Head of caudate nucleus (tissue), 42 donors: ENCODE measurements around the gene CDK15.
"Not testable (repeated sequence)": the region's sequence is repeated elsewhere in the genome, so short reads cannot be mapped to it uniquely, and the experiment has no call there.

Source experiments
- DNase-seq, 42 donors: peaks; one replicate each; pipeline versions ENCODE4 v3.0.0 to v3.0.0-alpha.2; 2020 to 2021; ENCODE audit warnings: mixed read lengths in 7 of 42
- intact Hi-C: fragments of 100-400 bp; cut with DNase I; formaldehyde crosslinking; loops from one replicate; pipeline ENCODE4 v1.15.0; 2022

CDK15 gene

DNA sequence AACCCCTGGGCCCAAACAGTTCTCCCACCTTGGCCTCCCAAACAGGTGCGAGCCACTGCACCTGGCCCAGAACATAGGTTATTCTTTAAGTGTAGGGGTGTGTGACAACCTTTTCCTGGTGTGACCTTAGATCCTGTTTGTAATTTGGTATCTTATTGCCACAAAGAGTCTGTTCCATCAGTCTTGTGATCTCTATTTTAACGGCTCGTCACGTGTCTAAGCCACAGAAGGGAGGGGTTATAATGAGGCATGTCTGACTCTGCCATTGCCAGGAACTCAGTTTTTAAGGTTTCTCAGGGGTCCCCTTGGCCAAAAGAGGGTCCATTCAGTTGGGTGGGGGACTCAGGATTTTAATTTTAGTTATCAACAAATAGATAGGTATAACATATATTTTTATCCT lies 21.2 kb upstream of the CDK15 start:
- intact Hi-C loops = loop anchor here (10.0 kb wide), 1 partner anchor 140 kb away; the partner anchor contains the start of gene TMEM237
- DNase-seq = no peak

- intact Hi-C loops = loop anchor here (10.0 kb wide), 1 partner anchor 142 kb away; the partner anchor contains the start of gene TMEM237
- no peak for DNase-seq
Observed at GRCh38 chr2:201786471-201786870, 19.9 kb upstream of the CDK15 start.

DNA sequence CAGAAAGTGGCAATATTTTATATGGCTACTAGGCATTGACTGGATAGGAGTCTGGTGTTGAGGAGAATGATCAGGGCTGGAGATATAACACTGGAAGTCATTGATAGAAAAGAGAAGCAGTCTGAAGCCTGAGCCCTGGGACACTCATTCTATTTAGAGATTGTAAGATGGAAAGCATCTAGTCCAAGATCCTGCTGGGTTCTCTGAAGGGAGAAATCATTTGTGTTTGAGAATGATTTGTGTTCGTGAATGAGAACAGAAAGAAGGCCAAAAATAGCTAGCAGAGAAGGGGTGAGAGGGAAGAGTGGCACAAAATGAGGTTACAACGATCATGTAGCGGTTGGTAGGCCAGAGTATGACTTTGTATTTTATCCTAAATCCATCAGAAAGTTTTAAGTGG lies 18.0 kb upstream of the CDK15 start:
- intact Hi-C loops = loop anchor here (10.0 kb wide), 1 partner anchor 144 kb away; the partner anchor contains the start of gene TMEM237
- no peak for DNase-seq

- intact Hi-C loops = loop anchor here (10.0 kb wide), 1 partner anchor 145 kb away; the partner anchor contains the start of gene TMEM237
- no peak for DNase-seq
Observed at GRCh38 chr2:201789395-201789794, 16.9 kb upstream of the CDK15 start.

- DNase-seq = no peak
- intact Hi-C loops = no loop called here
Observed at GRCh38 chr2:201790291-201790690, 16.0 kb upstream of the CDK15 start.

- intact Hi-C loops = no loop called here
- no peak for DNase-seq
Observed at GRCh38 chr2:201790989-201791388, 15.3 kb upstream of the CDK15 start.

DNA sequence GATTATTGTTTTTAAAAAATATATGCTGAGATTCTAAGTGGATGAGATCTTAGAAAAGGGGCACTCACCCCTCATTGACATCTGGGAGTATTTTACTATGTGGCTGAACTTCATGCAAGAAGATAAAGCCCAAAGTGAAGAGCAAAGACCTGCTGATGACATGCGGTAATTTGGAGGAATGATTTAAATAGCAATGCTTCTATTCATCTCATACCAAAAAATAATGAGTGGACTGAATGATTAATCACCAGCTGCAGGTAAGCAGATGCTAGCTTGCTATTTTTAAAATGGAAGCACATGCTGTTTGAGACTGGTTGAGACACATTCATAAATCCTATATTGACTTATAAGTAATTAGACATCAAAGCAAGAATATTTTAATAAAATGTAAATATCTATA lies 12.7 kb upstream of the CDK15 start:
- intact Hi-C loops = no loop called here
- DNase-seq = no peak

DNA sequence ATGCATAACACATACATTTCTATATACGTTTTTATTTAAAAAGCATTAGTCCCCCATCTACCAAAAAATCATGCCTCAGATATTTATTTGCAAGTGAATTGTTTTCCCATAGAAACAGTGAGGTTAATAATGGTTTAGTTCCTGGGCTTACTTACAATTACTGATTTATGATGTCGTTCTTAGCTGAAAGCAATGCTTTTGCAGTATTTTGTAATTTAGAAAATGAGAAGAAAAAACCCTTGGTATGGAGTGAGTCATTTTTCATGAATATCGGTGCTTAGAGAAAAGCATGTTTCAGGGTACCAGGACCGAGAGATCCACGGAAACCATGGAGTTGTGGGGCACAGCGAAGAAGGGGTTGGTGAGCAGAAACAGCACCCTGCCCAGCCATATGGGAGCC lies 12.0 kb upstream of the CDK15 start:
- DNase-seq = no peak
- intact Hi-C loops = no loop called here

GRCh38 chr2:201795607-201796477 lies 10.5 kb upstream of the CDK15 start:
- intact Hi-C loops = no loop called here
- peak in 28 of 42 donors; percentile 8 to 60 (median 26) for DNase-seq

GRCh38 chr2:201796478-201796865 lies 9.9 kb upstream of the CDK15 start:
- no peak for DNase-seq
- intact Hi-C loops = no loop called here

- DNase-seq = no peak
- intact Hi-C loops = no loop called here
Observed at GRCh38 chr2:201797175-201797840, 9.0 kb upstream of the CDK15 start.

- DNase-seq = no peak
- intact Hi-C loops = no loop called here
Observed at GRCh38 chr2:201798252-201798913, 8.0 kb upstream of the CDK15 start.

DNA sequence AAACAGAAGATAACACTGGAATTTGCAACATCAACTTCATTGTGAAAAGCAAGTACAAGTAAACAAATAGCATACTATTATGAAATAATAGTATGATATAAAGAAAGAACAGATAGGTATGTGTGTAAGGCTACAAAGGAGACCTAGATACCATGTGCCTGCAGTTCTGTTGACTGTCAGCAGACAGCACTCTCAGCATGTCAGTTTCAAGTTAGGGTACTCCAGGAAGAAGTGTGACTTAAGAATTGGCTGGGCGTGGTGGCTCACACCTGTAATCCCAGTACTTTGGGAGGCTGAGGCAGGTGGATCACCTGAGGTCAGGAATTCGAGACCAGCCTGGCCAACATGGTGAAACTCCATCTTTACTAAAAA lies 7.4 kb upstream of the CDK15 start:
- DNase-seq, intact Hi-C loops: not testable (repeated sequence)

- no peak for DNase-seq
- intact Hi-C loops = no loop called here
Observed at GRCh38 chr2:201807452-201807999, 1.2 kb downstream of the CDK15 start.

- intact Hi-C loops = no loop called here
- no peak for DNase-seq
Observed at GRCh38 chr2:201808027-201808426, 1.7 kb downstream of the CDK15 start.

GRCh38 chr2:201809633-201810032 lies 3.3 kb downstream of the CDK15 start:
- intact Hi-C loops = no loop called here
- DNase-seq = no peak

DNA sequence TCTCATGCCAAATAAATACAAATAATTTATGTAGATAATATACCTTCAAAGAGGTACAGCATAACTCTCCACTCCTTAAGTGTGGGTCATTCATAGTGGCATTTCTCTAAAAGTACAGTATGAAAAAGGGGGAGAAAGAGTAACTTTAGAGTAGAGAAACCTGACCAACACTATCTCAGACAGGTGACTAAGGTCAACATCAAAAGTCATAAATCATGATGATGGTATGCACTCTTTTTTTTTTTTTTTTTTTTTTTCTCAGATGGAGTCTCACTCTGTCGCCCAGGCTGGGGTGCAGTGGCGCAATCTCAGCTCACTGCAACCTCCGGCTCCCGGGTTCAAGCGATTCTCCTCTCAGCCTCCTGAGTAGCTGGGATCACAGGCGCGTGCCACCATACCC lies 4.3 kb downstream of the CDK15 start:
- DNase-seq, intact Hi-C loops: not testable (repeated sequence)

DNA sequence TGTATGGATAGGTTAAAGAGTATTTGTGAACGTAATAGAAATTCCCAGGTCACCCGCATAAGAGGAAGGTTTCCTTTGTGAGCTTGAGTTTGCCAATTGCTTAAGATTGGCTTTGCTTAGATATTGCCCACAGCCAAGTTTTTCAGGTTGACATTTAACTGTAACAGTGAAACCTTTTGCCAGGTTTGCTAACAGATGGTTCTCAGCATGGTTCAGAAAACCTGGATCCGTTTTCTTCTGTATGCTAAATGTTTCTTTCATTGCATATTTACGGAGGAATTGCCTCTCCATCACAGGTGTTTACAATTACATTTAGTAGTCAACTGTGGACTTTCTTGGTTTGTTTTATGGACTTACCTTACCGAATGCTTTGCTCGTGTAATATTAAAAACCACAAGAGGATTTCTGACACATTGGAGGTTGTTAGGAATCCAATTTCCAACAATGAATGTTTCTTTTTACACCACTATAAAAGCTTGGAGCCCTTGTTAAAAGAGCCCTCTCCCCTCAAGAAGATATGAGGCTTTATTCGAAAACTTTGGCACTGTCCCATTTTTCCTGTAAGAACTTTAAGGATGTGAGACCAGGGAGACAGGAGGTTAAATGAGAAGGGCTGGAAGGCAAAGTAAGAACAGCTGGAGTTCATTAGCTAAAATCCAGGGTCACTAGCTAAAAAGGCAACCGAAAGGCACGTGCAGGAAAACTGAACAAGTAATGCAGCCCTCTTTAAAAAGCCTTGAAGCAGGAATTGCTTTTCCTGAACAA lies 7.8 kb downstream of the CDK15 start:
- intact Hi-C loops = no loop called here
- no peak for DNase-seq
